ENCODE data around the gene VAC14.

GRCh38 chr16:70659546-70659945, 141.4 kb downstream of the VAC14 start:
- no peak for TF ChIP-seq CTCF (IDR thresholded peaks at IDR 0.05)
- TF ChIP-seq POLR2A (IDR thresholded peaks at IDR 0.05), result no peak

Measured in Peyer's patch (tissue), 4 donors.